Mesenchymal stem cell (in vitro differentiated cells and primary cell): ENCODE data around the gene CLASP1.

Experiments used
- DNase-seq: peaks from one replicate; pipeline ENCODE4 v3.0.0-alpha.2; 2013
- H2AFZ ChIP-seq: one replicate; pipeline ENCODE4 v1.6.1; 2013; ENCODE audit warnings: low read depth, mild to moderate bottlenecking, control low read depth, inconsistent platforms, low read length, moderate library complexity
- H2AK5ac ChIP-seq: 2 replicates; pipeline ENCODE4 v1.6.1; 2013; ENCODE audit warnings: low read length, moderate library complexity, mild to moderate bottlenecking, inconsistent platforms; ENCODE audit not compliant: severe bottlenecking
- H2BK120ac ChIP-seq: one replicate; pipeline ENCODE4 v1.6.1; 2013; ENCODE audit warnings: low read depth, mild to moderate bottlenecking, inconsistent platforms, low read length, moderate library complexity
- H2BK12ac ChIP-seq, 2 experiments: one replicate each; pipeline ENCODE4 v1.6.1; 2013; ENCODE audit warnings: inconsistent platforms in 2 of 2, low read length in 2 of 2, mild to moderate bottlenecking in 2 of 2, moderate library complexity in 2 of 2, control low read depth in 1 of 2
- H2BK15ac ChIP-seq: one replicate; pipeline ENCODE4 v1.6.1; 2013; ENCODE audit warnings: mild to moderate bottlenecking, low read depth, inconsistent platforms; ENCODE audit not compliant: poor library complexity, severe bottlenecking
- H2BK5ac ChIP-seq: 2 replicates; pipeline ENCODE4 v1.6.1; 2013; ENCODE audit warnings: low read depth, mild to moderate bottlenecking, low read length, control low read depth, inconsistent platforms; ENCODE audit not compliant: poor library complexity, severe bottlenecking
- H3K14ac ChIP-seq, 2 experiments: one replicate each; pipeline ENCODE4 v1.6.1; 2013; ENCODE audit warnings: inconsistent platforms in 2 of 2, low read length in 2 of 2, control low read depth in 1 of 2, mild to moderate bottlenecking in 1 of 2, moderate library complexity in 1 of 2
- H3K18ac ChIP-seq, 2 experiments: one replicate each; pipeline ENCODE4 v1.6.1; 2013; ENCODE audit warnings: inconsistent platforms in 2 of 2, low read length in 2 of 2, control low read depth in 1 of 2, low read depth in 1 of 2, mild to moderate bottlenecking in 1 of 2
- H3K23ac ChIP-seq, 2 experiments: one replicate each; pipeline ENCODE4 v1.6.1; 2013; ENCODE audit warnings: inconsistent platforms in 2 of 2, low read length in 2 of 2, mild to moderate bottlenecking in 2 of 2, moderate library complexity in 2 of 2, control low read depth in 1 of 2
- H3K27ac ChIP-seq: 2 replicates; pipeline ENCODE4 v1.5.1; 2013; ENCODE audit warnings: mild to moderate bottlenecking, moderate library complexity, low read length, control low read depth, inconsistent platforms; ENCODE audit not compliant: poor library complexity, severe bottlenecking
- H3K27me3 ChIP-seq, 2 experiments: 2 replicates each; pipeline versions ENCODE4 v1.6.1 to v1.7.0; 2013; ENCODE audit warnings: low read length in 2 of 2, mild to moderate bottlenecking in 2 of 2, moderate library complexity in 2 of 2, control low read depth in 1 of 2, inconsistent platforms in 1 of 2; ENCODE audit not compliant: control insufficient read depth in 1 of 2, insufficient read depth in 1 of 2
- H3K36me3 ChIP-seq, 2 experiments: 2 replicates each; pipeline versions ENCODE4 v1.6.1 to v1.7.0; 2013; ENCODE audit warnings: low read length in 2 of 2, control low read depth in 1 of 2, inconsistent platforms in 1 of 2, low read depth in 1 of 2, mild to moderate bottlenecking in 1 of 2; ENCODE audit not compliant: insufficient read depth in 2 of 2, control insufficient read depth in 1 of 2
- H3K4ac ChIP-seq, 2 experiments: one replicate each; pipeline ENCODE4 v1.6.1; 2013; ENCODE audit warnings: inconsistent platforms in 2 of 2, low read length in 2 of 2, mild to moderate bottlenecking in 2 of 2, moderate library complexity in 2 of 2, control low read depth in 1 of 2, low read depth in 1 of 2
- H3K4me1 ChIP-seq: 2 replicates; pipeline ENCODE4 v1.6.1; 2013; ENCODE audit warnings: low read depth, low read length, control low read depth; ENCODE audit not compliant: control insufficient read depth, insufficient read depth
- H3K4me2 ChIP-seq: 2 replicates; pipeline ENCODE4 v1.6.1; 2013; ENCODE audit warnings: low read length, mild to moderate bottlenecking, inconsistent platforms; ENCODE audit not compliant: poor library complexity, severe bottlenecking
- H3K4me3 ChIP-seq, 2 experiments: 2 replicates each; pipeline versions ENCODE4 v1.5.1 to v1.7.0; 2013; ENCODE audit warnings: low read length in 2 of 2, mild to moderate bottlenecking in 2 of 2, control low read depth in 1 of 2, low read depth in 1 of 2; ENCODE audit not compliant: insufficient read depth in 1 of 2
- H3K79me1 ChIP-seq: replicated peaks from 2 replicates; pipeline ENCODE4 v1.6.1; 2013; ENCODE audit warnings: mild to moderate bottlenecking, control low read depth, low read length, inconsistent platforms; ENCODE audit not compliant: poor library complexity, severe bottlenecking
- H3K9ac ChIP-seq: 2 replicates; pipeline ENCODE4 v1.7.0; 2013; ENCODE audit warnings: mild to moderate bottlenecking, low read length, moderate library complexity
- H3K9me3 ChIP-seq: 2 replicates; pipeline ENCODE4 v1.7.0; 2013; ENCODE audit warnings: mild to moderate bottlenecking, low read length; ENCODE audit not compliant: control insufficient read depth
- H4K8ac ChIP-seq: one replicate; pipeline ENCODE4 v1.6.1; 2013; ENCODE audit warnings: inconsistent platforms, mild to moderate bottlenecking, low read length, moderate library complexity
- H4K91ac ChIP-seq: one replicate; pipeline ENCODE4 v1.6.1; 2013; ENCODE audit warnings: mild to moderate bottlenecking, low read length, inconsistent platforms
- WGBS: methylation state at CpG from one replicate; pipeline ENCODE4 v1.1.7; 2013; ENCODE audit warnings: mixed read lengths; 5-methylcytosine and 5-hydroxymethylcytosine counted together

Gene CLASP1

DNA sequence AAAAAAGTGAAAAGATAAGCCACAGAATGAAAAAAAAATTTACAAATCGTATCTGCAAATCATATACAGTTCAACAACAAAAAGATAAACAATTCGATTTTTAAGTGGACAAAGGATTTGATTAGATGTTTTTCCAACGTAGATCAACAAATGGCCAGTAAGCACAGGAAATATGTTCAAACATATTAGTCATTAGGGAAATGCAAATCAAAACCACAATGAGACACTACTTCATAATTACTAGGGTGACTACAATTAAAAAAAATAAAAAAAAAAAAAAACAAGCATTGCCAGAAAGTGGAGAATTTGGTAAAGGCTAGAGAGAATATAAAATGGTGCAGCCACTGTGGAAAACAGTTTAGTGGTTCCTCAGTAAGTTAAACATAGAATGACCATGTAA, 156.9 kb downstream of the CLASP1 start:
- no peak overlapping the region for H3K9ac ChIP-seq
- H4K91ac ChIP-seq: no peak overlapping the region
- no peak overlapping the region for H2AK5ac ChIP-seq
- no peak overlapping the region for H2BK5ac ChIP-seq
- H3K4me2 ChIP-seq: no peak overlapping the region
- H3K4me3 ChIP-seq: no peak overlapping the region
- no peak overlapping the region for H3K14ac ChIP-seq
- no peaks in the 10 kb centered on the region for H3K27me3 ChIP-seq
- no peak overlapping the region for H3K23ac ChIP-seq
- 90% methylated on average over 2 of the region's 3 CpGs for WGBS
- no peak overlapping the region for H2BK12ac ChIP-seq
- peaks cover 2% of the 10 kb centered on the region for H3K4me1 ChIP-seq
- no peak overlapping the region for H2BK15ac ChIP-seq
- H2AFZ ChIP-seq: no peak overlapping the region
- H3K36me3 ChIP-seq: peaks cover 10 to 16% of the 10 kb centered on the region in 2 experiments
- no peaks in the 10 kb centered on the region for H3K9me3 ChIP-seq
- H3K18ac ChIP-seq: no peak overlapping the region
- DNase-seq: no peak
- no peak overlapping the region for H2BK120ac ChIP-seq
- no peak overlapping the region for H3K4ac ChIP-seq
- no peak overlapping the region for H3K27ac ChIP-seq
- peaks cover 21% of the 10 kb centered on the region for H3K79me1 ChIP-seq
- no peak overlapping the region for H4K8ac ChIP-seq

DNA sequence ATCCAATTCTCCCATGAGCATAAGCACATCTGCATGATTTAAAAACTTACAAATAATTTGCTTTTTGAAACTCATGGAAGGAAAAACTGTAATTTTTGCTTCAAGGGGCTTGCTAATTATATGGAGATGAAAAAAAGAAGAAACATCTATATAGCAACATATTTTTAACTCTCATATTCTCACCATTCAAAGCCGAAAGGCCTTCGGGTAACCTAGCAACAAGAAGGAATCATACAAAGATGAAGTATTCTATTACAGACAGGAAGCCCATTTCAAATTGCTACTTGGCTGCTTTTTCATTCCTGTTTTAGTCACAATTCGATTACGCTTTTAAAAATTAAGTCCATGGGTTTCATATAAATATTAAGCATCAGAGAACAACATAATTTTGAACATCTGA, 157.7 kb downstream of the CLASP1 start:
- Histone ChIP-seq H3K4ac (no peak overlapping the region), H2AK5ac (no peak overlapping the region), H2BK5ac (no peak overlapping the region), H3K27me3 (no peaks in the 10 kb centered on the region), H3K4me1 (peaks cover 2% of the 10 kb centered on the region), H4K8ac (no peak overlapping the region), H2BK12ac (no peak overlapping the region), H4K91ac (no peak overlapping the region), H2AFZ (no peak overlapping the region), H3K36me3 (peaks cover 10 to 12% of the 10 kb centered on the region in 2 experiments), H3K4me2 (no peak overlapping the region), H2BK15ac (no peak overlapping the region), H3K4me3 (no peak overlapping the region), H3K14ac (no peak overlapping the region), H3K79me1 (peaks cover 25% of the 10 kb centered on the region), H2BK120ac (no peak overlapping the region), H3K27ac (no peak overlapping the region), H3K23ac (no peak overlapping the region), H3K9me3 (no peaks in the 10 kb centered on the region), H3K18ac (no peak overlapping the region), H3K9ac (no peak overlapping the region)
- WGBS: 99% methylated on average over 4 of the region's 4 CpGs
- DNase-seq: no peak

DNA sequence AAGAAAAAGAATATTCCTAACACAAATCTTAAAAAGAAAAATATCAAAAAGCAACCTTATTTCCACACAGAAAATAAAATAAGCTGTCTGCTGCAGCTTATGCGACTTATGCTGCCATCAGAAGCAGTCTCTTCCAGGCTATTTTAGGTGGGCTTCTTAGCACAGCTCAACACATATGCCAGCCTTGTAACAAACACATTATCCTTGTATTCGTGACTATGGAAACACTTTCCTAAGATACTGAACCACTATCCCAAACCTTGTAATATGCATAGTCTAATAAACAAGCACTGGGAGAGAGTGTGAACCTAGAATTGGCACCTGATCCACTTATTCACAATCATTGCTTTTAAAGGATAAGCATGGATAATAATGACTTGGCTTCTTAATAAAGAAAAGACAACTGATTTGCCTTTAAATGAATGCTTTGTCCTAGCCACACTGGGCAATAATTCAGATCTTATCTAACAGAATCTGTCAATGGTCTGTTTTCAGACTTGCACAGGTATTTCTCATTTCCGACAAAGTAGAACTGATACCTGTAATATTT, 158.6 kb downstream of the CLASP1 start:
- no peak overlapping the region for H2BK120ac ChIP-seq
- WGBS: 100% methylated on average over 1 of the region's 3 CpGs
- no peak overlapping the region for H3K4ac ChIP-seq

DNA sequence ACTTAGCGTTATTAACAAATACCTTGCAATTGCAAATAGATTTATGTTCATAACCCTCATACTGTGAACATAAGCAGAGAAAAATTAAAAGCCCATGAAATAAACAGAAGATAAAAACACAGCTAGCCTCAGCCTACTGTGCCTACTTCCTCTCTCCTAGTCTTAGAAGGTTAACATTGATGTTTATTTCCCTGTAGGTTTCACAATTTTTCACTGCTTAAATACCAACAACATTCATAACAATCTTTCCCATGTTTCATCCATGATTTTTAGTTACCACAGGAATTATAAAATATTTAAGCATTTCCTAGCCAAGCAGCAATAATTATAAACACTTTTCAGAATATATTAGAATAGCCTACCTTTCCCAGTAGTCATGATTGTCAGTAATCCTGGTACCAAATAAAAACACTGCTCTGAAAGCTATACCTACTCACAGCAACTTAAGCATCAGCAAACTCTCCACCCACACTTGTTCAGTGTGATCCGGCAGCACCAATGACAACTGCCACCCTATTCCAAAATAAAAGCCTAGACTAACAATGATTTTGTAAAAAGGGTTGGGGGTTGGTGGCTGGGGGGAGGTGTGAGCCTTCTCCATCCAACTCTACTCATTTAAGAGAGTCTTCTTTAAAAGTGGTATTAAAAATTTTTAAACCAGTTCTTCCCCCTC, 159.2 kb downstream of the CLASP1 start:
- Histone ChIP-seq H2BK12ac (no peak overlapping the region), H4K8ac (no peak overlapping the region), H3K27me3 (no peaks in the 10 kb centered on the region), H3K4me2 (no peak overlapping the region), H4K91ac (no peak overlapping the region), H3K9ac (no peak overlapping the region), H3K4me3 (no peak overlapping the region), H2BK120ac (no peak overlapping the region), H3K79me1 (peaks cover 18% of the 10 kb centered on the region), H3K23ac (no peak overlapping the region), H3K4me1 (peaks cover 2% of the 10 kb centered on the region), H3K4ac (no peak overlapping the region), H3K9me3 (no peaks in the 10 kb centered on the region), H3K36me3 (peaks cover 3 to 5% of the 10 kb centered on the region in 2 experiments), H3K18ac (no peak overlapping the region), H3K27ac (no peak overlapping the region), H2BK5ac (no peak overlapping the region), H3K14ac (no peak overlapping the region), H2AFZ (no peak overlapping the region), H2BK15ac (no peak overlapping the region), H2AK5ac (no peak overlapping the region)
- whole genome bisulfite sequencing: 89% methylated on average over 1 of the region's 2 CpGs
- DNase-seq: no peak

More for the DNA sequence above, 158.6 kb downstream of the CLASP1 start:
- H2AK5ac ChIP-seq: no peak overlapping the region
- no peak overlapping the region for H4K8ac ChIP-seq
- H2BK15ac ChIP-seq: no peak overlapping the region
- H3K9me3 ChIP-seq: no peaks in the 10 kb centered on the region
- H3K18ac ChIP-seq: no peak overlapping the region
- no peak overlapping the region for H3K4me2 ChIP-seq
- no peaks in the 10 kb centered on the region for H3K27me3 ChIP-seq
- no peak for DNase-seq
- no peak overlapping the region for H3K27ac ChIP-seq
- H3K4me1 ChIP-seq: peaks cover 2% of the 10 kb centered on the region
- peaks cover 18% of the 10 kb centered on the region for H3K79me1 ChIP-seq
- no peak overlapping the region for H4K91ac ChIP-seq
- H2BK12ac ChIP-seq: no peak overlapping the region
- no peak overlapping the region for H3K4me3 ChIP-seq
- H3K9ac ChIP-seq: no peak overlapping the region
- H2BK5ac ChIP-seq: no peak overlapping the region
- H3K14ac ChIP-seq: no peak overlapping the region
- no peak overlapping the region for H2AFZ ChIP-seq
- H3K36me3 ChIP-seq: peaks cover 5 to 6% of the 10 kb centered on the region in 2 experiments
- no peak overlapping the region for H3K23ac ChIP-seq
